Ovary (tissue), 9 donors: ENCODE measurements around the gene UTS2R. TPM values are rescaled to one million over a fixed set of nuclear protein-coding genes. Genes with fewer than 3 reads are reported as not detected.
A peak's percentile ranks its signal among the peaks of the same experiment; 100 is the strongest.

ENCODE experiments used
- DNase-seq, 5 donors: peaks; one replicate each; pipeline ENCODE4 v3.0.0-alpha.2; 2019 to 2020
- H3K27ac ChIP-seq, 2 donors: fragments of 200-600 bp; one replicate each; pipeline versions ENCODE4 v1.5.1 to v1.8.0; 2019 to 2022
- H3K27me3 ChIP-seq: fragments of 200-600 bp; one replicate; pipeline ENCODE4 v1.8.0; 2022
- H3K36me3 ChIP-seq: fragments of 200-600 bp; sonication (generic); one replicate; pipeline ENCODE4 v1.5.1; 2019
- H3K4me1 ChIP-seq: one replicate; pipeline ENCODE4 v1.8.1; 2013; ENCODE audit warnings: mild to moderate bottlenecking, moderate library complexity; ENCODE audit not compliant: insufficient read depth
- H3K4me3 ChIP-seq: fragments of 200-600 bp; sonication (generic); one replicate; pipeline ENCODE4 v1.5.1; 2017
- H3K9me3 ChIP-seq, 2 donors: fragments of 200-600 bp in 1 of 2; sonication (generic) in 1 of 2; one replicate each; pipeline versions ENCODE4 v1.5.1 to v1.8.1; 2013 to 2019; ENCODE audit warnings: mild to moderate bottlenecking in 1 of 2, moderate library complexity in 1 of 2
- EP300 ChIP-seq: sonication (generic); formaldehyde crosslinking; IDR thresholded peaks from one replicate; pipeline ENCODE4 v1.6.1; 2017; ENCODE audit warnings: antibody characterized with exemption
- POLR2A ChIP-seq: fragments of 450-650 bp; IDR thresholded peaks from one replicate; pipeline ENCODE4 v1.6.1; 2017; ENCODE audit warnings: antibody characterized with exemption, mild to moderate bottlenecking, moderate library complexity
- WGBS, 3 donors: extraction: QIAGEN DNeasy Blood & Tissue Kit in 1 of 3; methylation state at CpG; one replicate each; pipeline versions ENCODE4 v1.1.5 to v1.1.7; 2013 to 2017; 5-methylcytosine and 5-hydroxymethylcytosine counted together
- intact Hi-C, 4 donors: fragments of 100-400 bp; cut with DNase I; formaldehyde crosslinking; loops; one replicate each; pipeline versions ENCODE4 v1.11.0 to v1.15.1; 2022 to 2023
- polyA plus RNA-seq, 2 donors: library from polyadenylated mRNA; stranded (reverse); fragments of 200-250 nt in 1 of 2; fragments of 350-450 nt in 1 of 2; fragmentation: Illumina TruSeq in 1 of 2; extraction: RNeasy Lipid Tissue Mini Kit (QIAGEN cat#74804) in 1 of 2; gene quantifications; one replicate each; pipeline ENCODE4 v1.2.3, GENCODE V29; 2013 to 2014
- total RNA-seq, 7 donors: library from RNA; depleted of rRNA in 2 of 7; stranded (reverse); fragments of >200 nt in 2 of 7; fragmentation: NEBNext Ultra II Directional in 3 of 7; extraction: Animal tissue kit (Norgen Biotek cat#: 25700) in 3 of 7; gene quantifications; one replicate each; pipeline versions ENCODE4 v1.1.0 to v1.2.4, GENCODE V29; 2016 to 2023
- TF ChIP-seq, protein P1 (sequence below), 3 donors: fragments of 450-650 bp in 2 of 3; fragments of 200-600 bp in 1 of 3; IDR thresholded peaks; one replicate each; pipeline versions ENCODE4 v1.5.1 to v1.8.0; 2016 to 2022; ENCODE audit warnings: antibody characterized with exemption in 3 of 3, mild to moderate bottlenecking in 1 of 3
- donor health status: DM: no; HTN: no; CAD: no; lungs with moderate emphysema.
- donor health status: DM: no; HTN: no; CAD: no.
- donor health status: Bipolar disorder and iron deficiency.
- donor health status: DM: yes; HTN: yes; CAD: no.
- donor health status: DM: no; HTN: no; CAD: no.
- donor health status: DM: yes; HTN: yes; CAD: no.

The UTS2R gene
- total and polyA plus RNA-seq, 9 donors: not detected

DNA sequence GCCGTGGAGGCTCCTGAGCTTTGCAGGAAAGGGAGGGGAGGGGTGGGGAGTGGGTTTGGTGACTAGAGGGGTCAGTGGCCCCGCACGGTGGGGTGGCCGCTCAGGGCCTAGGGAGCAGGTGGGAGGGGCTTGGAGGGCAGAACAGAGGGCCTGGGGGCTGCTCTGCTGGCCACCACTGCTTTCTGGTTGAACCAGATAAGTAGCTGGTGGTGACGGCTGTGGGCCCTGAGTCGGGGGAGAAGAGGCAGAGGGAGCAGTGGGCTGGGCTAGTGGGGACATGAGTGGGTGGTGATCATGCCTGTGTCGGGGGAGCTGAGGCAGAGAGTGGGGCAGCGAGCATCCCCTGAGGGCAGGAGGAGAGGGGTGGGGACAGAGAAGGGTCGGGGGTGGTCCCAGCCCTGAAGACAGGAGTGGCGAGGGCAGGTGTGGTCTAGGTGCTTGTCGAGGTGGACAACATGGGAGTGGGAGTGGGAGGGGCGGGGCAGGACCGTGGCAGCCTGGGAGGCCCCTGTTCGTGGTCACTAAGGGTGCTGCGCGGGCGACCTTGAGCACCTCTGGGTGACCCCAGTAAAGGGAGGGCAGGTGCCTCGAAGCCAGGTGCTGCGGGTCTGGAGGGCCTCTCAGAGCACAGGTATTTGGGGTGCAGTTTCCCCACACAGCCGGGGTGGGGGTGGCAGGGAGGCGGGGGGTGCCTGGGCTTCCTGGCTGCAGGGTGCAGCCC is 47.9 kb upstream of the UTS2R start:
- no peaks in the 10 kb centered on the region for H3K36me3 ChIP-seq
- 61 to 70% (median 62%) methylated on average over 19 to 21 of the region's 21 CpGs for WGBS, 3 donors
- intact Hi-C loops: loop anchor here (2.0 to 10.0 kb wide), 6 partner anchors 79 to 299 kb away; partner anchors contain the start of genes CENPX (in 1 of the 4) and LRRC45 (in 1 of the 4)
- H3K4me3 ChIP-seq: no peak overlapping the region
- H3K27me3 ChIP-seq: no peaks in the 10 kb centered on the region
- no peak for TF ChIP-seq EP300
- no peak for TF ChIP-seq POLR2A
- TF ChIP-seq, protein P1, sequence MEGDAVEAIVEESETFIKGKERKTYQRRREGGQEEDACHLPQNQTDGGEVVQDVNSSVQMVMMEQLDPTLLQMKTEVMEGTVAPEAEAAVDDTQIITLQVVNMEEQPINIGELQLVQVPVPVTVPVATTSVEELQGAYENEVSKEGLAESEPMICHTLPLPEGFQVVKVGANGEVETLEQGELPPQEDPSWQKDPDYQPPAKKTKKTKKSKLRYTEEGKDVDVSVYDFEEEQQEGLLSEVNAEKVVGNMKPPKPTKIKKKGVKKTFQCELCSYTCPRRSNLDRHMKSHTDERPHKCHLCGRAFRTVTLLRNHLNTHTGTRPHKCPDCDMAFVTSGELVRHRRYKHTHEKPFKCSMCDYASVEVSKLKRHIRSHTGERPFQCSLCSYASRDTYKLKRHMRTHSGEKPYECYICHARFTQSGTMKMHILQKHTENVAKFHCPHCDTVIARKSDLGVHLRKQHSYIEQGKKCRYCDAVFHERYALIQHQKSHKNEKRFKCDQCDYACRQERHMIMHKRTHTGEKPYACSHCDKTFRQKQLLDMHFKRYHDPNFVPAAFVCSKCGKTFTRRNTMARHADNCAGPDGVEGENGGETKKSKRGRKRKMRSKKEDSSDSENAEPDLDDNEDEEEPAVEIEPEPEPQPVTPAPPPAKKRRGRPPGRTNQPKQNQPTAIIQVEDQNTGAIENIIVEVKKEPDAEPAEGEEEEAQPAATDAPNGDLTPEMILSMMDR (IDR thresholded peaks at IDR 0.05): no peak
- DNase-seq: peak in 1 of 5 donors; percentile 23
- no peaks in the 10 kb centered on the region for H3K9me3 ChIP-seq
- H3K27ac ChIP-seq: no peak overlapping the region
- peaks cover 2% of the 10 kb centered on the region for H3K4me1 ChIP-seq

DNA sequence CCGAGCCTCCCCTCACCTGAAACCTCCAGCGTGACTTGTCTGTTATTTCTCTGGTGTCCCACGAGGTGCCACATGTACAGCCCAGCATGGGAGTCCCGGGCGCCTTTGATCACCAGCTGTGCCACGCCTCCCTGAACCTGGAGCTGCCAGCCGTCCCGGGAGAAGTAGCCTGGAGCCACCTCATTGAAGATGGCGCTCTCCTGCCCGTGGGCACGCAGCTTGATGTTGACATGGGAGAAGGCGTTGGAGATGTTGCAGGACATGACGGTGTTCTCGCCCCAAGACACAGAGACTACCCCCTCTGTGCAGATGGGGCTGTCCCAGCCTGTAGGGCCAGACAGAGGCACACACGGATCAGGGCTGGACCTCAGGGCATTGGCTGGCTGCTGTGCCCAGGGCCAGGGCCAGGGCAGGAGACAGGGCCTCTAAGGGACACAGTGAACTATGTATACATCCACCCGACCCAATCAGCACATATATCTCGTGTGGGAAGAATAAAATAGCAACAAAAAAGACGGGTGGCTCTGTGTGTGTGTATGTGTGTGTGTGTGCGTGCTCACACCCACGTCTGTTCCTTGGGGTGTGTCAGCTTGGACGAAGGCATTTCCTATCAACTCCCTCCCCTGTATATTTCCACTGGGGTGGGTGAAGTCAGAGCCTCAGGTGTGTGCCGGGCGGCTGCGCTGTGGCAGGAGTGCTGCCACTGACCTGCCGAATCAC is 46.8 kb upstream of the UTS2R start:
- Histone ChIP-seq H3K4me3 (no peak overlapping the region), H3K27ac (no peak overlapping the region), H3K27me3 (no peaks in the 10 kb centered on the region), H3K4me1 (peaks cover 2% of the 10 kb centered on the region), H3K9me3 (no peaks in the 10 kb centered on the region), H3K36me3 (no peaks in the 10 kb centered on the region)
- DNase-seq: no peak
- WGBS, 3 donors: 76 to 79% (median 77%) methylated on average over 24 to 25 of the region's 25 CpGs
- TF ChIP-seq, protein P1 (IDR thresholded peaks at IDR 0.05): no peak
- TF ChIP-seq POLR2A: no peak
- TF ChIP-seq EP300: no peak
- intact Hi-C loops: loop anchor here (5.0 to 10.0 kb wide), 5 partner anchors 80 to 300 kb away; partner anchors contain the start of genes CENPX (in 1 of the 4) and LRRC45 (in 1 of the 4)

DNA sequence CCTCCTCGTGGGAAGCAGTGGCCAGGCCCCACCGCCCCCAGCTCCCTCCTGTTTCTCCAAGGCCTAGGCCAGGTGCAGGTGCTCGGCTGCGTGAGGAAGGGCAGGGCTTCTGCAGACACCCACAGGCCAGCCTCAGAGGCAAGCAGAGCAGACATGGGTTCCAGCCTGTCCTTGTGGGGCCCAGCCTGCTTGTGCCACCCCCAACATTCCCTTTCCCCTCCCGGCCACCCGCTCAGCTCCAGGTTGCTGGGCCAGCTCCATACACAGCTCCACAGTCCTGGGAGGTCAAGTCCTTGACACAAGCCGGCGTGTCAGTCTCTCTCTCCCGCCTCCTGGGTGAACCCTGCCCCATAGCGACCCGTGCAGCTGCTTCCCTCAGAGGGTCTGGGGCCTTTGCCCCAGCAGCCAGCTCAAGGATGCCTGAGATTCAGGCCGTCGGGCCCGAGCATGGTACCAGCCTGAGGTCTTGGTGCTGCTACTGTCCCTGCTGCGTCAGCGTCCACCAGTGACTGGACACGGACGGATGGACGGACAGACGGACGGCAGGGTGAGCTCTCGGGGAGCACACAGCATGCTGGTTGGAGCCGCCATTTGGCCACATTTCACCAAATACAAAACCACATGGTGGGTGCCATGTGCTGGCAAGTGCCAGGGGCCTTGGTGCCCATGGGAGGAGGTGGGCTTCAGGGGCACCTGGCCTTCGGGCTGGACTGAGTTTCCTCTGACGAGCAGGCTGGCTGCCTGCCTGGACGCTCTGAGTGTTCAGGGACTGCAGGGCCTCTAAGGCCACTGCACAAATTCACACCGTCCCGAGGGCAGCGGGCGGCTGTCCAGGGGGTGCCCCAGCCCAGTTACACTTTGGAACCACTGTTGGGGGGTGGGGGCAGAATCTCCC is 46.0 kb upstream of the UTS2R start:
- intact Hi-C loops: loop anchor here in 2 of 4 donors (10.0 kb wide), 2 partner anchors 81 to 301 kb away; partner anchors contain the start of genes CENPX (in 1 of the 2) and LRRC45 (in 1 of the 2)
- no peak for DNase-seq
- 84 to 89% (median 88%) methylated on average over 28 to 30 of the region's 30 CpGs for WGBS, 3 donors
- Histone ChIP-seq H3K4me1 (peaks cover 7% of the 10 kb centered on the region), H3K9me3 (no peaks in the 10 kb centered on the region), H3K36me3 (no peaks in the 10 kb centered on the region), H3K4me3 (no peak overlapping the region), H3K27me3 (no peaks in the 10 kb centered on the region), H3K27ac (no peak overlapping the region)
- TF ChIP-seq EP300 (no peak), POLR2A (no peak)
- TF ChIP-seq, protein P1 (IDR thresholded peaks at IDR 0.05): no peak

DNA sequence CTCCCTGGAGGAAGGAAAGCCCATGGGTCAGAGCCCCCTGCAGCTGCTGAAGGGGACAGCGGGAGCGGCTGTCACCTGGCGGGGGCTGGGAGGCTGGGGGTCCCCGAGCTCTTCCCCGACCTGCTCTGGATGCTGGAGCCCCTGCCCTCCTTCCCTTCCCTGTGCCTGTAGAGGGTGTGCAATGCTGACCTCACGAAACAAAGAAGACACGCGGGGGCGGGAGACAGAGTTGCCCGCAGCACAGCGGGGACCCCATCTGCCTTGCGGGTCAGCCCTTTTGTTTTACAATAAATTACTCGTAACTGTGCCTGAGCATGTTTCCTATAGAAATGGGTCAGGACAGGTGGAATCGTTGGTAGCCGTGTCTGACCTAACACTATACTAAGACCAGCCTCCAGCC is 44.3 kb upstream of the UTS2R start:
- Histone ChIP-seq H3K27me3 (no peaks in the 10 kb centered on the region), H3K36me3 (no peaks in the 10 kb centered on the region), H3K4me3 (no peak overlapping the region), H3K9me3 (no peaks in the 10 kb centered on the region), H3K4me1 (peaks cover 9% of the 10 kb centered on the region), H3K27ac (no peak overlapping the region)
- no peak for DNase-seq
- TF ChIP-seq, protein P1 (IDR thresholded peaks at IDR 0.05): no peak
- TF ChIP-seq EP300: no peak
- WGBS, 3 donors: 65 to 81% (median 77%) methylated on average over 15 of the region's 15 CpGs
- intact Hi-C loops: loop anchor here in 2 of 4 donors (10.0 kb wide), 2 partner anchors 82 to 302 kb away; partner anchors contain the start of genes CENPX (in 1 of the 2) and LRRC45 (in 1 of the 2)
